H1 (cell line): Measurements from ENCODE around the gene SHC1. TPM values are rescaled to one million over a fixed set of nuclear protein-coding genes. Genes with fewer than 3 reads are reported as not detected.

Experiments
- CTCF ChIA-PET: fragments of 300-600 bp; sonication (Branson Sonifier 250); formaldehyde crosslinking; loops from one replicate; lab custom pipeline; 2021; ENCODE audit not compliant: partially characterized antibody; lab: Charles Lee
- POLR2A ChIA-PET: fragments of 300-600 bp; sonication (Branson Sonifier 250); formaldehyde crosslinking; loops from one replicate; lab custom pipeline; 2021; ENCODE audit warnings: inconsistent platforms; ENCODE audit not compliant: partially characterized antibody; lab: Charles Lee
- DNase-seq, 2 experiments: peaks; one replicate each; pipeline versions ENCODE4 v3.0.0 to v3.0.0-alpha.2; 2010 to 2022; ENCODE audit warnings: low spot score in 2 of 2, low read depth in 1 of 2, mixed read lengths in 1 of 2
- FAIRE-seq: peaks from 2 replicates; lab custom pipeline; 2011; peaks lifted over from hg19 to GRCh38; lab: Jason Lieb, UNC
- H2AFZ ChIP-seq: 2 replicates; pipeline ENCODE4 v1.8.1; 2012; ENCODE audit warnings: low read length, inconsistent platforms
- H2AK5ac ChIP-seq: 2 replicates; pipeline ENCODE4 v1.6.1; 2013; ENCODE audit warnings: low read depth, low read length
- H2BK120ac ChIP-seq: replicated peaks from 2 replicates; pipeline ENCODE3; 2013; ENCODE audit warnings: low read depth, low read length, inconsistent platforms
- H2BK12ac ChIP-seq: 2 replicates; pipeline ENCODE4 v1.6.1; 2013; ENCODE audit warnings: low read depth, low read length
- H2BK15ac ChIP-seq: 2 replicates; pipeline ENCODE4 v1.6.1; 2013; ENCODE audit warnings: low read length
- H2BK20ac ChIP-seq: 2 replicates; pipeline ENCODE4 v1.6.1; 2013; ENCODE audit warnings: low read length
- H2BK5ac ChIP-seq: 2 replicates; pipeline ENCODE4 v1.6.1; 2013; ENCODE audit warnings: low read depth, low read length
- H3K14ac ChIP-seq: 2 replicates; pipeline ENCODE4 v1.6.1; 2013; ENCODE audit warnings: inconsistent platforms; ENCODE audit not compliant: insufficient read length
- H3K18ac ChIP-seq: 2 replicates; pipeline ENCODE4 v1.6.1; 2013; ENCODE audit warnings: low read length; ENCODE audit errors: extremely low read depth
- H3K23ac ChIP-seq: 2 replicates; pipeline ENCODE4 v1.6.1; 2013; ENCODE audit warnings: inconsistent platforms; ENCODE audit not compliant: insufficient read length
- H3K23me2 ChIP-seq: 2 replicates; pipeline ENCODE4 v1.6.1; 2013; ENCODE audit warnings: low read depth, low read length
- H3K27ac ChIP-seq: 2 replicates; pipeline ENCODE4 v1.6.1; 2011; ENCODE audit warnings: low read depth, low read length, inconsistent platforms
- H3K27me3 ChIP-seq, 4 experiments: replicated peaks in 1 of 4; 1 replicate in 1 of 4; 2 replicates in 3 of 4; pipeline versions ENCODE4 v1.6.1 to v1.8.1; 2011 to 2013; ENCODE audit warnings: low read length in 3 of 4, mild to moderate bottlenecking in 3 of 4, inconsistent platforms in 2 of 4, mixed read lengths in 2 of 4, moderate library complexity in 1 of 4; ENCODE audit not compliant: control insufficient read depth in 3 of 4, insufficient read depth in 3 of 4; ENCODE audit errors: extremely low read depth in 1 of 4
- H3K36me3 ChIP-seq, 4 experiments: 2 replicates each; pipeline versions ENCODE4 v1.6.1 to v1.8.1; 2011 to 2013; ENCODE audit warnings: mild to moderate bottlenecking in 4 of 4, low read length in 3 of 4, moderate library complexity in 2 of 4, control low read depth in 1 of 4, inconsistent platforms in 1 of 4; ENCODE audit not compliant: insufficient read depth in 4 of 4, control insufficient read depth in 2 of 4
- H3K4ac ChIP-seq: replicated peaks from 2 replicates; pipeline ENCODE3; 2013; ENCODE audit warnings: low read length, low read depth, mixed read lengths, inconsistent platforms; ENCODE audit not compliant: insufficient read length
- H3K4me1 ChIP-seq, 4 experiments: replicated peaks in 1 of 4; 1 replicate in 1 of 4; 2 replicates in 3 of 4; pipeline versions ENCODE4 v1.6.1 to v1.8.1; 2011 to 2013; ENCODE audit warnings: low read length in 3 of 4, inconsistent platforms in 2 of 4, mixed read lengths in 1 of 4; ENCODE audit not compliant: insufficient read depth in 4 of 4, control insufficient read depth in 3 of 4
- H3K4me2 ChIP-seq, 2 experiments: 2 replicates each; pipeline versions ENCODE4 v1.6.1 to v1.8.1; 2011 to 2013; ENCODE audit warnings: low read depth in 2 of 2, low read length in 2 of 2, control low read depth in 1 of 2, inconsistent platforms in 1 of 2, mild to moderate bottlenecking in 1 of 2; ENCODE audit not compliant: insufficient read depth in 1 of 2
- H3K4me3 ChIP-seq, 4 experiments: fragments of 200-600, 300-600 bp in 1 of 4; sonication (generic), shearing (Covaris generic), sonication (Bioruptor Twin) in 1 of 4; 2 replicates each; pipeline versions ENCODE4 v1.5.1 to v1.8.1; 2011 to 2016; ENCODE audit warnings: low read length in 4 of 4, low read depth in 3 of 4, control low read depth in 2 of 4, inconsistent platforms in 2 of 4, mild to moderate bottlenecking in 2 of 4, mixed read lengths in 1 of 4, moderate library complexity in 1 of 4; ENCODE audit not compliant: insufficient read depth in 2 of 4; ENCODE audit errors: extremely low read depth in 1 of 4
- H3K56ac ChIP-seq: replicated peaks from 2 replicates; pipeline ENCODE3; 2013; ENCODE audit warnings: low read depth, mild to moderate bottlenecking, mixed read lengths, low read length, inconsistent platforms; ENCODE audit not compliant: insufficient read length
- H3K79me1 ChIP-seq: 2 replicates; pipeline ENCODE4 v1.6.1; 2013; ENCODE audit warnings: low read depth, low read length, control low read depth
- H3K79me2 ChIP-seq, 2 experiments: 2 replicates each; pipeline versions ENCODE4 v1.6.1 to v1.8.1; 2012 to 2013; ENCODE audit warnings: low read length in 2 of 2, mild to moderate bottlenecking in 2 of 2, inconsistent platforms in 1 of 2; ENCODE audit not compliant: insufficient read depth in 2 of 2, control insufficient read depth in 1 of 2
- H3K9ac ChIP-seq, 4 experiments: replicated peaks in 1 of 4; 1 replicate in 1 of 4; 2 replicates in 3 of 4; pipeline versions ENCODE4 v1.6.1 to v1.8.1; 2011 to 2013; ENCODE audit warnings: low read depth in 3 of 4, low read length in 3 of 4, control low read depth in 2 of 4, mild to moderate bottlenecking in 2 of 4, moderate library complexity in 2 of 4, inconsistent platforms in 1 of 4; ENCODE audit errors: extremely low read depth in 1 of 4
- H3K9me3 ChIP-seq, 2 experiments: 2 replicates each; pipeline versions ENCODE4 v1.6.1 to v1.8.1; 2012 to 2013; ENCODE audit warnings: mild to moderate bottlenecking in 2 of 2, moderate library complexity in 2 of 2, control low read depth in 1 of 2, inconsistent platforms in 1 of 2, low read depth in 1 of 2, low read length in 1 of 2, mixed read lengths in 1 of 2; ENCODE audit not compliant: insufficient read depth in 2 of 2
- H4K20me1 ChIP-seq, 2 experiments: replicated peaks in 1 of 2; 2 replicates each; pipeline versions ENCODE3 to v1.8.1; 2011 to 2013; ENCODE audit warnings: inconsistent platforms in 2 of 2, low read length in 2 of 2, mild to moderate bottlenecking in 1 of 2; ENCODE audit not compliant: insufficient read depth in 2 of 2, control insufficient read depth in 1 of 2
- H4K5ac ChIP-seq: 2 replicates; pipeline ENCODE4 v1.6.1; 2013; ENCODE audit warnings: low read length, low read depth, mixed read lengths, inconsistent platforms; ENCODE audit not compliant: insufficient read length
- H4K8ac ChIP-seq: 2 replicates; pipeline ENCODE4 v1.8.0; 2013; ENCODE audit warnings: mild to moderate bottlenecking, moderate library complexity, low read length, inconsistent platforms; ENCODE audit not compliant: insufficient read depth; ENCODE audit errors: extremely low read depth
- H4K91ac ChIP-seq: replicated peaks from 2 replicates; pipeline ENCODE3; 2013; ENCODE audit warnings: low read length, mixed read lengths, inconsistent platforms; ENCODE audit not compliant: insufficient read length
- CTBP2 ChIP-seq: IDR thresholded peaks from 2 replicates; pipeline ENCODE4 v1.7.0; 2011; ENCODE audit warnings: borderline replicate concordance, mild to moderate bottlenecking, moderate library complexity, mixed read lengths, low read length; ENCODE audit not compliant: insufficient read depth, insufficient read length
- EZH2 ChIP-seq: fragments of 200-600 bp; sonication (generic); IDR thresholded peaks from 2 replicates; pipeline ENCODE4 v1.7.1; 2012; ENCODE audit warnings: low read depth, mild to moderate bottlenecking, moderate library complexity, low read length, inconsistent platforms; ENCODE audit not compliant: severe bottlenecking
- GABPA ChIP-seq: IDR thresholded peaks from 2 replicates; pipeline ENCODE4 v1.6.1; 2011; ENCODE audit warnings: mild to moderate bottlenecking, low read length, moderate library complexity, borderline replicate concordance; ENCODE audit not compliant: insufficient read depth
- JUN ChIP-seq: IDR thresholded peaks from 2 replicates; pipeline ENCODE4 v1.6.1; 2011; ENCODE audit warnings: low read depth, mild to moderate bottlenecking, improper control_type of control experiment, low read length
- JUND ChIP-seq: IDR thresholded peaks from 2 replicates; pipeline ENCODE4 v1.6.1; 2011; ENCODE audit warnings: mild to moderate bottlenecking, improper control_type of control experiment, low read length
- MAFK ChIP-seq: IDR thresholded peaks from 2 replicates; pipeline ENCODE4 v1.6.1; 2012; ENCODE audit warnings: low read depth, mild to moderate bottlenecking, improper control_type of control experiment, low read length
- MAX ChIP-seq: IDR thresholded peaks from 2 replicates; pipeline ENCODE4 v1.6.1; 2012; ENCODE audit warnings: inconsistent platforms
- POU5F1 ChIP-seq: IDR thresholded peaks from 2 replicates; pipeline ENCODE4 v1.6.1; 2011; ENCODE audit warnings: low read depth, mild to moderate bottlenecking, low read length, moderate library complexity
- RAD21 ChIP-seq, 2 experiments: IDR thresholded peaks in 1 of 2; conservative IDR thresholded peaks in 1 of 2; 2 replicates each; pipeline ENCODE4 v1.6.1; 2011; ENCODE audit warnings: low read depth in 2 of 2, low read length in 2 of 2, improper control_type of control experiment in 1 of 2, inconsistent platforms in 1 of 2, mild to moderate bottlenecking in 1 of 2, moderate library complexity in 1 of 2
- SP1 ChIP-seq: IDR thresholded peaks from 2 replicates; pipeline ENCODE4 v1.6.1; 2011; ENCODE audit warnings: low read depth, low read length
- SP2 ChIP-seq: IDR thresholded peaks from 2 replicates; pipeline ENCODE4 v1.6.1; 2012; ENCODE audit warnings: mild to moderate bottlenecking, low read length, inconsistent platforms
- SUZ12 ChIP-seq: fragments of 200-600 bp; sonication (generic); IDR thresholded peaks from 2 replicates; pipeline ENCODE4 v1.6.1; 2012; ENCODE audit warnings: mild to moderate bottlenecking, inconsistent platforms, low read length, moderate library complexity, mixed read lengths
- TAF1 ChIP-seq: IDR thresholded peaks from 2 replicates; pipeline ENCODE4 v1.6.1; 2011; ENCODE audit warnings: mild to moderate bottlenecking, low read depth, low read length
- WGBS, 2 experiments: shearing (Covaris generic) in 1 of 2; methylation state at CpG; one replicate each; pipeline versions ENCODE4 v1.1.6 to v1.1.7; 2013 to 2015; ENCODE audit warnings: low lambda C conversion rate in 2 of 2, mixed read lengths in 2 of 2, inconsistent platforms in 1 of 2, low coverage in 1 of 2, missing lambda C conversion rate in 1 of 2; ENCODE audit not compliant: insufficient replicate concordance in 2 of 2, insufficient coverage in 1 of 2, insufficient read length in 1 of 2; ENCODE audit errors: extremely low coverage in 1 of 2, missing lambda C conversion rate in 1 of 2; 5-methylcytosine and 5-hydroxymethylcytosine counted together
- polyA plus RNA-seq, 7 experiments: library from polyadenylated mRNA; depleted of rRNA in 3 of 7; stranded (reverse) in 5 of 7; unstranded in 2 of 7; fragments of >200 nt in 5 of 7; fragments of 200-250 nt in 2 of 7; gene quantifications; 1 replicate in 5 of 7; 2 replicates in 1 of 7; 4 replicates in 1 of 7; pipeline versions ENCODE4 v1.2.1 to v1.2.3, GENCODE V29; 2011 to 2013; ENCODE audit warnings: missing spikeins in 2 of 7, mixed read lengths in 2 of 7
- total RNA-seq: library from RNA; stranded (reverse); fragmentation: NEBNext Ultra II Directional; extraction: Animal tissue kit (Norgen Biotek cat#: 25700); gene quantifications from 2 replicates; pipeline ENCODE4 v1.2.1, GENCODE V29; 2021

Gene SHC1
- total and polyA plus RNA-seq, 2 of the 8 experiments (the other 6 are each of a cell fraction or from before 2014, with no cell fraction given) = 177 to 212 TPM

GRCh38 chr1:154926201-154926600 lies 44.3 kb downstream of the SHC1 start:
- no peak for DNase-seq
- H3K9me3 ChIP-seq = no peaks in the 10 kb centered on the region; a peak in 1 of 4 replicates
- H4K8ac ChIP-seq = no peak overlapping the region
- H2BK120ac ChIP-seq = no peak overlapping the region
- H2BK5ac ChIP-seq = no peak overlapping the region
- no peak for FAIRE-seq
- no peak overlapping the region for H3K4ac ChIP-seq
- H3K27me3 ChIP-seq = no peaks in the 10 kb centered on the region
- H3K4me2 ChIP-seq = no peak overlapping the region
- H3K23ac ChIP-seq = no peak overlapping the region
- H2AFZ ChIP-seq = no peak overlapping the region
- no peak overlapping the region for H3K27ac ChIP-seq
- no peaks in the 10 kb centered on the region; the same call in 1 of the 2 replicates for H3K79me1 ChIP-seq
- no peak overlapping the region for H2BK15ac ChIP-seq
- H2BK12ac ChIP-seq = no peak overlapping the region
- POLR2A ChIA-PET = interaction anchor here (1.5 kb wide), 1 partner anchor 10 kb away, joined by 5 read pairs; the partner anchor contains the start of gene PMVK
- H3K23me2 ChIP-seq = 0 out of 2 replicates have a peak, but pooled peaks cover 2% of the 10 kb centered on the region
- CTCF ChIA-PET = interaction anchor here (1.0 to 1.4 kb wide), 2 partner anchors 13 to 45 kb away, joined by 3 to 5 read pairs; no protein-coding TSS in a partner anchor
- no peak overlapping the region for H3K18ac ChIP-seq
- H3K14ac ChIP-seq = no peak overlapping the region
- 92% methylated on average over 12 of the region's 13 CpGs; no CpG with 5 or more reads in 1 of the 2 experiments for WGBS, 2 experiments
- no peak overlapping the region for H3K56ac ChIP-seq
- no peaks in the 10 kb centered on the region for H3K4me1 ChIP-seq
- peaks cover 0 to 19% (median 8%) of the 10 kb centered on the region in 4 experiments; a peak in 3 of 8 replicates for H3K36me3 ChIP-seq
- H3K4me3 ChIP-seq = no peak overlapping the region
- H4K20me1 ChIP-seq = no peaks in the 10 kb centered on the region
- H2BK20ac ChIP-seq = no peak overlapping the region
- H3K79me2 ChIP-seq = no peaks in the 10 kb centered on the region
- no peak overlapping the region for H4K91ac ChIP-seq
- H2AK5ac ChIP-seq = no peak overlapping the region
- no peak overlapping the region for H3K9ac ChIP-seq
- no peak overlapping the region for H4K5ac ChIP-seq
- TF ChIP-seq SUZ12 = no peak
- no peak for TF ChIP-seq CTBP2
- TF ChIP-seq EZH2 = no peak
- TF ChIP-seq JUND = no peak
- no peak for TF ChIP-seq POU5F1
- TF ChIP-seq MAX = no peak
- no peak for TF ChIP-seq SP2
- no peak for TF ChIP-seq RAD21 (IDR thresholded peaks at IDR 0.05 in 1 of 2, conservative IDR thresholded peaks at IDR 0.05 in 1 of 2; ENCODE audit: low read depth in 2 of 2, low read length in 2 of 2)
- no peak for TF ChIP-seq MAFK
- TF ChIP-seq TAF1 = no peak
- no peak for TF ChIP-seq SP1
- no peak for TF ChIP-seq GABPA
- no peak for TF ChIP-seq JUN
